Measurements from ENCODE around the gene IRAK2. TPM values are rescaled to one million over a fixed set of nuclear protein-coding genes. Genes with fewer than 3 reads are reported as not detected.

Gene IRAK2
- total and polyA plus RNA-seq, 4 donors: 2.9 to 33.1 (median 10.0) TPM

DNA sequence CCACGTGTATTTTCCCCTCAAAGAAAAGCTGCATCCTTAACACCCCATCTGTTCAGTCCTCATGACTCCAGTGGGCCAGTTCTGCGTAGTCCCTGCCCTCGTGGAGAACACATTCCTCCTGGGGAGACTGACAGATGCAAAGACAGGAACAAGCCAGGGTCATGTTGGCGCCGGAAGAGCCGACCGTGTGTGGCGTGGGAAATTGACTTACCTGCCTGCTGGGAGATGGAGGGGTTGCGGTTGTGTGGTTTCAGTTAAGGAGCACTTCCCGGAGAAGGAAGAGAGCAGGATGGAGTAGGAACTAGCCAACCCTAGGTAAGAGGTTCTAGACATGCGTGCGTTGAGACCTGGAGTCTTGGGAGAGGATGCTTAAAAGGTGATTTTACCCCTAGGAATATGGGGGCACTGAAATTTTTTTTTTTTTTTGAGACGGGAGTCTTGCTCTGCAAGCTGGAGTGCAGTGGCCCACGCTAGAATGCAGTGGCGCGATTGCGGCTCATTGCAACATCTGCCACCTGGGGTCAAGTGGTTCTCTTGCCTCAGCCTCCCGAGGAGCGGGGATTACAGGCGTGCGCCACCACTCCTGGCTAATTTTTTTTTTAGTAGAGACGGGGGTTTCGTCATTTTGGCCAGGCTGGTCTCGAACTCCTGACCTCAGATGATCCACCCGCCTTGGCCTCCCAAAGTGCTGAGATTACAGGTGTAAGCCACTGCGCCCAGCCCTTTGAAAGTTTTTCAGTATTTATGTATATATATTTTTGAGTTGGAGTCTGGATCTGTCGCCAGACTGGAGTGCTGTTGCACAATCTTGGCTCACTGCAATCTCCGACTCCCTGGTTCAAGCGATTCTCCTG is 21.8 kb upstream of the IRAK2 start:
- peak overlapping the region in 1 of 2 donors; percentile 3 for H3K27ac ChIP-seq (ENCODE audit: low read depth in 1 of 2, low read length in 1 of 2)
- no peak for ATAC-seq (ENCODE audit: insufficient read depth, low FRiP score)

DNA sequence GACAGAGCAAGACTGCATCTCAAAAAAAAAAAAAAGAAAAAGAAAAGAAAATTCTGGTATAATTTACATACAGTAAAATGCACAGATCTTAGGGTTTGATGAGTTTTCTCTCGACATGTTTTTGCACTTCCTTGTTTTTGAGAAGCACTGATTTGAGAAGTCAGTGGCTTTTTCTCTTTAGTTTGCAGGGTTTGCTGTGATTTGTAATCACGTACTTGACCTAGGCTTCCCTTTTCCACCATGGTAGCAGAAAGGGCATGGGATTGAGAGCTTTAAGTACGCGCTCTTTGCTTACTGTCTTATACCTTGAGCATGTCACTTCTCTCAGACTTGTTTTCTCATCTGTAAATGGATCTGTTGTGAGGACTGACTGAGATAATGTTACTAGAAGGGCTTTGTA is 19.0 kb upstream of the IRAK2 start:
- H3K4me1 ChIP-seq (ENCODE audit: control insufficient read depth in 5 of 5, insufficient read depth in 5 of 5, low read length in 5 of 5): peaks cover 0 to 11% (median 8%) of the 10 kb centered on the region in 5 donors
- no peak overlapping the region for H3K27ac ChIP-seq (ENCODE audit: low read depth in 1 of 2, low read length in 1 of 2)
- no peak for ATAC-seq (ENCODE audit: insufficient read depth, low FRiP score)
- H3K9ac ChIP-seq (ENCODE audit: insufficient read depth in 1 of 2, low read length in 2 of 2): no peak overlapping the region
- peaks cover 11 to 20% (median 18%) of the 10 kb centered on the region in 4 donors for H3K36me3 ChIP-seq (ENCODE audit: control insufficient read depth in 4 of 4, insufficient read depth in 4 of 4, low read length in 4 of 4)
- TF ChIP-seq, protein P1, sequence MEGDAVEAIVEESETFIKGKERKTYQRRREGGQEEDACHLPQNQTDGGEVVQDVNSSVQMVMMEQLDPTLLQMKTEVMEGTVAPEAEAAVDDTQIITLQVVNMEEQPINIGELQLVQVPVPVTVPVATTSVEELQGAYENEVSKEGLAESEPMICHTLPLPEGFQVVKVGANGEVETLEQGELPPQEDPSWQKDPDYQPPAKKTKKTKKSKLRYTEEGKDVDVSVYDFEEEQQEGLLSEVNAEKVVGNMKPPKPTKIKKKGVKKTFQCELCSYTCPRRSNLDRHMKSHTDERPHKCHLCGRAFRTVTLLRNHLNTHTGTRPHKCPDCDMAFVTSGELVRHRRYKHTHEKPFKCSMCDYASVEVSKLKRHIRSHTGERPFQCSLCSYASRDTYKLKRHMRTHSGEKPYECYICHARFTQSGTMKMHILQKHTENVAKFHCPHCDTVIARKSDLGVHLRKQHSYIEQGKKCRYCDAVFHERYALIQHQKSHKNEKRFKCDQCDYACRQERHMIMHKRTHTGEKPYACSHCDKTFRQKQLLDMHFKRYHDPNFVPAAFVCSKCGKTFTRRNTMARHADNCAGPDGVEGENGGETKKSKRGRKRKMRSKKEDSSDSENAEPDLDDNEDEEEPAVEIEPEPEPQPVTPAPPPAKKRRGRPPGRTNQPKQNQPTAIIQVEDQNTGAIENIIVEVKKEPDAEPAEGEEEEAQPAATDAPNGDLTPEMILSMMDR (IDR thresholded peaks at IDR 0.05; ENCODE audit: control extremely low read depth, extremely low read depth): no peak
- no peaks in the 10 kb centered on the region for H3K27me3 ChIP-seq (ENCODE audit: control insufficient read depth in 3 of 3, insufficient read depth in 3 of 3, low read length in 2 of 3)
- no peak for DNase-seq
- H3K9me3 ChIP-seq (ENCODE audit: control insufficient read depth in 4 of 4, insufficient read depth in 3 of 4, low read length in 3 of 4): no peaks in the 10 kb centered on the region
- H3K4me3 ChIP-seq: no peak overlapping the region
- 54 to 75% methylated on average over 4 of the region's 4 CpGs for WGBS, 2 donors

More for the DNA sequence above, 21.8 kb upstream of the IRAK2 start:
- H3K4me3 ChIP-seq: peak overlapping the region; percentile 28
- peaks cover 0 to 11% (median 8%) of the 10 kb centered on the region in 5 donors for H3K4me1 ChIP-seq (ENCODE audit: control insufficient read depth in 5 of 5, insufficient read depth in 5 of 5, low read length in 5 of 5)
- 50 to 58% methylated on average over 29 of the region's 29 CpGs for WGBS, 2 donors
- peak in 2 of 3 donors; percentile 10 to 35 for DNase-seq
- no peak overlapping the region for H3K9ac ChIP-seq (ENCODE audit: insufficient read depth in 1 of 2, low read length in 2 of 2)
- no peaks in the 10 kb centered on the region for H3K27me3 ChIP-seq (ENCODE audit: control insufficient read depth in 3 of 3, insufficient read depth in 3 of 3, low read length in 2 of 3)
- TF ChIP-seq, protein P1 (IDR thresholded peaks at IDR 0.05; ENCODE audit: control extremely low read depth, extremely low read depth): no peak
- H3K9me3 ChIP-seq (ENCODE audit: control insufficient read depth in 4 of 4, insufficient read depth in 3 of 4, low read length in 3 of 4): no peaks in the 10 kb centered on the region
- peaks cover 0 to 5% (median 2%) of the 10 kb centered on the region in 4 donors for H3K36me3 ChIP-seq (ENCODE audit: control insufficient read depth in 4 of 4, insufficient read depth in 4 of 4, low read length in 4 of 4)

DNA sequence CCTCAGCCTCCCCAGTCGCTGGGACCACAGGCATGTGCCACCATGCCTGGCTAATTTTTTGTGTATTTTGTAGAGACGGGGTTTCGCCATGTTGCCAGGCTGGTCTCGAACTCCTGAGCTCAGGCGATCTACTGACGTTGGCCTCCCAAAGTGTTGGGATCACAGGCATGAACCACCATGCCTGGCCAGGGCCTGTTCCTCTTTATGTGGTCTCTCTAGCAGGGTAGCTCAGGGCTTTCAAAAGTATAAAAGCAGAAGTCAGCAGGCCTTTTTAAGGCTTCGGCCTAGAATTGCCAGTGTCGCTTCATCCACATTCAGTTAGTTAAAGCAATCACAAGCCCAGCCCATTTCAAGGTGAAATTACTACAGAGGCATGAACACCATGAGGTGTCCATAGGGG is 15.5 kb upstream of the IRAK2 start:
- WGBS, 2 donors: 64 to 81% methylated on average over 8 of the region's 8 CpGs
- peaks cover 15 to 26% (median 19%) of the 10 kb centered on the region in 4 donors for H3K36me3 ChIP-seq (ENCODE audit: control insufficient read depth in 4 of 4, insufficient read depth in 4 of 4, low read length in 4 of 4)
- H3K4me3 ChIP-seq: no peak overlapping the region
- ATAC-seq (ENCODE audit: insufficient read depth, low FRiP score) (peak; percentile 47), DNase-seq (no peak)
- peaks cover 0 to 5% (median 0%) of the 10 kb centered on the region in 5 donors for H3K4me1 ChIP-seq (ENCODE audit: control insufficient read depth in 5 of 5, insufficient read depth in 5 of 5, low read length in 5 of 5)
- no peaks in the 10 kb centered on the region for H3K27me3 ChIP-seq (ENCODE audit: control insufficient read depth in 3 of 3, insufficient read depth in 3 of 3, low read length in 2 of 3)
- no peak overlapping the region for H3K9ac ChIP-seq (ENCODE audit: insufficient read depth in 1 of 2, low read length in 2 of 2)
- no peak overlapping the region for H3K27ac ChIP-seq (ENCODE audit: low read depth in 1 of 2, low read length in 1 of 2)
- TF ChIP-seq, protein P1 (IDR thresholded peaks at IDR 0.05; ENCODE audit: control extremely low read depth, extremely low read depth): no peak
- H3K9me3 ChIP-seq (ENCODE audit: control insufficient read depth in 4 of 4, insufficient read depth in 3 of 4, low read length in 3 of 4): no peaks in the 10 kb centered on the region

Data from lung (tissue), 12 donors.